ENCODE data around the gene DCST1.
A peak's percentile ranks its signal among the peaks of the same experiment; 100 is the strongest.

Gene DCST1

DNA sequence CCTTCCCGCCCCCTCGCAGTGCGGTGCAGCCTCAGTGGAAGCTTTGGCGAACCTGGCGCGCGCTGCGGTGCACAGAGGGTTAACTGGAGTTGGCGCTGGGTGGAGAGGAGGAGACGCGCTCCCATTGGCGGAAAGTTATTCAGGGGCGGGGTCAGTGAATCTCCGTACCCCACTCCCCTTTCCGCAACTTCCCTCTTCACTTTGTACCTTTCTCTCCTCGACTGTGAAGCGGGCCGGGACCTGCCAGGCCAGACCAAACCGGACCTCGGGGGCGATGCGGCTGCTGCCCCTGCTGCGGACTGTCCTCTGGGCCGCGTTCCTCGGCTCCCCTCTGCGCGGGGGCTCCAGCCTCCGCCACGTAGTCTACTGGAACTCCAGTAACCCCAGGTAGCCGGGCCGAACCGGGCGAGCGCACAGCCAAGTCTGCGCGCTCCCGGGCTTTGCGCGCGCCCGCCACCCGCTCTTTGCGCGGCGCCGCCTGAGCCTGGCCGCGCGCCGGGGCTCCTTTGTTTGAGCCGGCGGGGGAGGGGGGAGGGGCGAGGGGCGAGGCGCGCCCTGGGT is 30.0 kb downstream of the DCST1 start, which contains the start of gene EFNA4:
TSS of gene EFNA4 (plus strand) at position 191 of the 561 bp plus-strand sequence. CDS start at position 275, 84 bp downstream.
- intact Hi-C loops (cut with DNase I) = loop anchor here (10.0 kb wide), 1 partner anchor 59 kb away; the partner anchor contains the start of gene ZBTB7B
- peak in 39 of 42 donors; percentile 35 to 89 (median 74) for DNase-seq

DNA sequence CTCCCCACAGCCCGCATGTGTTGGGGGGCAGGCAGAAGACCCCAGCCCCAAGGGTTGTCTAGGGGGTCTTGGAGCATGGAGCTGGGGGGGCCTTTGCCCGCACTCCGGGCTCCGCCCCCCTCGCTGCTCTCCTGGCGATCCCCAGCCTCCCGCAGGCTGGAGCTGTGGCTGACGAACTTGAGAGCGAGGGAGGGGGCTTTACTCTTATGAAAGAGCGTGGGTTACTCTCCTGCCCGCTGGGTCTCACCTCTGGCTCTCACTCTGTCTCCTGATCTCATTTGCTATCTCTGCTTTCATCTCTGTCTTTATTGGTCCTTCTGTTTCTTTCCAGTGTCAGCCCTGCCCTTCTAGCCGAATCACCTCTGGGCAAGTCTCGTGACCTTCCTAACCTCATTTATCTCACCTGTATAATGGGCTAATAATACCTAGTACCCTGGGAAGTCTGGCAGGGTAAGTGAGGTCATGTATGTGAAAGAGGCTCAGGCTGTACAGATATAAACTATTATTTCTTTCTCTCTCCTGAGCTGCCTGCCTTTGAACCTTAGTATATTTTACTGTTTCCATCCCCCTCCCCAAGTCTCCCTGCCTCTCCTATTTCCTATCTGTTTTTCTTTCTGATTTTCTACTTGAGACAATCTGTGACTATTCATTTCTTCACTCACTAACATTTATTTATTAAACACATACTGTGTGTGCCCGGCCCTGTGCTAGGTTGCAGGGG is 30.6 kb downstream of the DCST1 start:
- peak in 1 of 42 donors; percentile 3 for DNase-seq
- intact Hi-C loops (cut with DNase I) = loop anchor here (10.0 kb wide), 1 partner anchor 59 kb away; the partner anchor contains the start of gene ZBTB7B

DNA sequence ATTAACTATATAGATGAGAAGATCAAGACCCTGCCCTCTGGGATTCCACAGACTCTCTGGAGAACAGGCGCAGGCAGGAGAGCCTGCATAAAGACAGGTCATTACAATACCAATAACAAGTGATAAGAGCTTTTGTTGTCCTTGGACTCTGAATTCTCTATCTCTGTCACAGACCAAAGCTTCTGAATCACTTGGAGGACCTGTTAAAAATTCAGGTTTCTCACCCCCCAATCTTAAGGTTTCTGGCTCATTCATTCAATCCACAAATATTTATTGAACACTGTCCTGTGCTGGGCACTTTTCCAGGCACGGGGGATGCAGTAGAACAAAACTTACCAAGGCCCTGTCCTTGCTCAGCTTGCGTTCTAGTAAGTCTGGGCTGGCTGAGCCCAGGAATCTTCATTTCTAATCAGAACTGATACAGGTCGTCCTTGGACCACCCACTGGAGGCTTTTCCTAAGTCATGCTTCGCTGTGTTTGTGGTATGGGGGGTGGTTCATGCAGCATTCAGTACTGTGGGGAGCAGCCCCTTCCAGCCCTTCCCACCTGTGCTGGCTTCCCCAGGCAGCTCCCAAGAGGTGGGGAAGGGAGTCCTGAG is 31.3 kb downstream of the DCST1 start:
- DNase-seq = no peak
- intact Hi-C loops (cut with DNase I) = loop anchor here (10.0 kb wide), 1 partner anchor 60 kb away; the partner anchor contains the start of gene ZBTB7B

DNA sequence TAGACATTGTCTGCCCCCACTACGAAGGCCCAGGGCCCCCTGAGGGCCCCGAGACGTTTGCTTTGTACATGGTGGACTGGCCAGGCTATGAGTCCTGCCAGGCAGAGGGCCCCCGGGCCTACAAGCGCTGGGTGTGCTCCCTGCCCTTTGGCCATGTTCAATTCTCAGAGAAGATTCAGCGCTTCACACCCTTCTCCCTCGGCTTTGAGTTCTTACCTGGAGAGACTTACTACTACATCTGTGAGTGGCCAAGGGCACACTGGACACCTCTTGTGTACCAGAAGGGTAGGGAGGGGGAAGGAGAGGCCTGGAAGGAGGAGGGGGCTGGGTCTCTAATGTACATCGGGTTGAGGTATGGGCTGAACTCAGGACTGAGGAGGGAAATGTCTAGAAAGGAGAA is 33.2 kb downstream of the DCST1 start:
- intact Hi-C loops (cut with DNase I) = loop anchor here (10.0 kb wide), 1 partner anchor 62 kb away; the partner anchor contains the start of gene ZBTB7B
- no peak for DNase-seq

- intact Hi-C loops (cut with DNase I) = loop anchor here (10.0 kb wide), 1 partner anchor 64 kb away; the partner anchor contains the start of gene ZBTB7B
- DNase-seq = no peak
These were observed 35.0 kb downstream of the DCST1 start for GRCh38 chr1:155068599-155068998.

GRCh38 chr1:155069551-155070157 is 36.0 kb downstream of the DCST1 start:
- DNase-seq = peak in 11 of 42 donors; percentile 24 to 67 (median 43)
- intact Hi-C loops (cut with DNase I) = loop anchor here (10.0 kb wide), 1 partner anchor 65 kb away; the partner anchor contains the start of gene ZBTB7B

DNA sequence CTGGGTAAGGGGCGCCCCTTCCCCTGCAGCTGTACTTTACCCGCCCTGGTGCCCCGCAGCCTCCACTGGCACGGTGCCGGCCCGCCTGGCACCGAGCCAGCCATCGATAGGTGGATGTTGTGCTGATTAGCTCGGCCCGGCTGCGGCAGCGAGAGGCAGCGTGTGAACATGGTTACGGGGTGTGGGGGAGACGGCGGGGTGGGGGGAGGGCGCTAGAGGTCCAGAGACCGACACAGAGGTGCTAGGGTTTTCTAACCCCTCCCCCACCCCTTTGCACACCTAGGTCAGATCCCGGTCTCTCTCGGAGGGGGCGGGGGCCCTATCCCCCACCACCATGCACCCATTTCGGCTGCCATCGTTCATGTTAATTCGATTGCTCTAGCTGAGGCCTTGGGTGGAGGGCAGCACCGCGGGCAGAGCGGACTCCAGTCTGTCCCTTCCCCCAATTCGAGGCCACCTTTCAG is 36.6 kb downstream of the DCST1 start:
- DNase-seq = peak in 6 of 42 donors; percentile 30 to 45 (median 37)
- intact Hi-C loops (cut with DNase I) = no loop called here

DNA sequence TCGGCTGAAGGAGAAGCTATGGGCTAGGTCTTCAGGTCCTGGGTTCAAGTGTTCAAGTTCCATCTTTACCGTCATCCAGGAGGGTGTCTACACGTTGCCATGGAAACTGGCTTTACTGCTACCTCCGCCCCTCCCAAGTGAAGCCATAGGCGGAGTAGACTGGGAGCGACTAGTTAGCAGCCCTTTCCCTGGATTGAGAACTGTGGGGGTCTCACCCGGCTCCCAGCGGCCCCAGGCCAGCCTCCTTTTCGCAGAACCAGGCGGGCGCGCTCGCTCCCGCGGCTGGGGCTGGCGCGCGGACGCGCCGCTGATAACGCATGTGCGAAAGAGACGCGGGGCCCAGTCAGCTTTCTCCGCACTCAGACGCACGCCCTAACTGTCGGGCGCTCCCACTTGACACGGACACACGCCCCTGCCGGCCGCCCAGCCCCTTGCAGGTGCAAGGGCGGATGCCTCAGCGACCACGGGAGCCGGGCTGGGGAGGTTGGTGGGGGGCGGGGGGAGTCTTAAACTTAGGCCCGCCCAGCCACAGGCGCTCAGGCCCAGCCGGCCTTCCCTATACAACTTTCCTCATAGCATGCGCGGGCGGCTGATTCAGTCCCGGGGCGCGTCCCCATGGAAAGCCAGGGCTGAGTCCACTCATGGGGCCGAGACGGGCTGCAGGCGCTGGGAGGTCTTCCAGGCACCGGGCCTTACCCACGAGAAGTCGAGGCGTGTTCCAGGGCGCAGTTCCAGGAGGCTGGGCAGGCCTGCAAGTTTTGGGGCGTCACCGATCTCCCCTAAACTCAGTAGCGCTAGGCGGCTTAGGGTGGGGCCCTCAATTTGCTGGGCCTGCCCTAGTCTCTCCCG is 37.3 kb downstream of the DCST1 start:
- peak in 41 of 42 donors; percentile 44 to 87 (median 75) for DNase-seq
- intact Hi-C loops (cut with DNase I) = no loop called here

DNA sequence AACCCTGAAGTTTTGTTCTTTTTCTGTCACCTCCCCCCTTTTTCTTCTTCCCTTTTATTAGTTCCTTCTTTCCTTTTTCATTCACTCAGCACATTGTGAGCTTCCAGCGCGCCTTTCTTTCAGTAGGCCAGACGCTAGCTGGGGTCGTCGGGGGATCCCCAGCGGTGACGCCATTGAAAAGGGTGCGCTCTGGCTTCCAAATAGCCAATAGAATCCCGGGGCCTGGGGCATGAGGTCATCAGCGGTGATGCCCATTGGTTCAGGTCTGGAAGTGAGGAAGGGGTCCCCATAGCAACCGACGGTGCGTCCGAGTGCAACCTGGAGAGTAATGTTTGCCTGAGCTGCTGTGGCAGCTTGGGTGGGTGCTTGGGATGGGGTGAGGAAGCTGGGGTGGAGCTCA is 38.1 kb downstream of the DCST1 start:
- DNase-seq = no peak
- intact Hi-C loops (cut with DNase I) = no loop called here

DNA sequence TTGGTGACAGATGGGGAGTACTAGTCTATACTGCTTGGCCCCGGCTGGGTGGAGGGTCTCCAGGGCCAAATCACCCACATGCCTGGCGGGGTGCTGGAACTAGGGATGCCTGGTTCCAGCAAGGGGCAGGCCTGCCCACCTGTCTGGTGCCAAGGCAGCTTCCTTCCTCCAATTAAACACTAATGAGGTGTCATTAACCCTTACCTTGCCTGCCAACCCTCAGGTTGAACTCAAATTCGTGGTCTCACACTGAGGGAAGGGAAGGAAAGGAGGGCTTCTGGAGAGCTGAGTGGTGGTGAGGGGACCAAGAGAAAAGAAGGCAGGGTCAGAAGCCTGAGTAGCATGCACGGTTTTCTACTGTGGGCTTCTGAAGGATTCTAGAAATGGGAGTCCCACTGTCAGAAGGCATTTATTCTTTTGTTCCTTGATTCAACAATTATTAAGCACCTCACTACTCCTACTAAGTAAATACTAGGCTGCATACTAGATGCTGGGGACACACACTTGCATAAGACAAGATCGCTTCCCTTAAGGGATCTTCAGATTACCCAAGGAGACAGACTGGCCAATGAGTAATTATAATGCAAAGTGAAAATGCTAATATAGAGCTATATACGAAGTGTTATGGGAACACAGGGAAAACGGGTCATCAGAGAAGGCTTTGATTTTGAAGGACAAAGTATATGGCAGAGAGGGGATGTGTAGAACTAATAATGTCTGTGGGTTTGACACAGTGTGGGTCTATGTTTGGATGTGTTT is 39.1 kb downstream of the DCST1 start:
- intact Hi-C loops (cut with DNase I) = no loop called here
- no peak for DNase-seq

DNA sequence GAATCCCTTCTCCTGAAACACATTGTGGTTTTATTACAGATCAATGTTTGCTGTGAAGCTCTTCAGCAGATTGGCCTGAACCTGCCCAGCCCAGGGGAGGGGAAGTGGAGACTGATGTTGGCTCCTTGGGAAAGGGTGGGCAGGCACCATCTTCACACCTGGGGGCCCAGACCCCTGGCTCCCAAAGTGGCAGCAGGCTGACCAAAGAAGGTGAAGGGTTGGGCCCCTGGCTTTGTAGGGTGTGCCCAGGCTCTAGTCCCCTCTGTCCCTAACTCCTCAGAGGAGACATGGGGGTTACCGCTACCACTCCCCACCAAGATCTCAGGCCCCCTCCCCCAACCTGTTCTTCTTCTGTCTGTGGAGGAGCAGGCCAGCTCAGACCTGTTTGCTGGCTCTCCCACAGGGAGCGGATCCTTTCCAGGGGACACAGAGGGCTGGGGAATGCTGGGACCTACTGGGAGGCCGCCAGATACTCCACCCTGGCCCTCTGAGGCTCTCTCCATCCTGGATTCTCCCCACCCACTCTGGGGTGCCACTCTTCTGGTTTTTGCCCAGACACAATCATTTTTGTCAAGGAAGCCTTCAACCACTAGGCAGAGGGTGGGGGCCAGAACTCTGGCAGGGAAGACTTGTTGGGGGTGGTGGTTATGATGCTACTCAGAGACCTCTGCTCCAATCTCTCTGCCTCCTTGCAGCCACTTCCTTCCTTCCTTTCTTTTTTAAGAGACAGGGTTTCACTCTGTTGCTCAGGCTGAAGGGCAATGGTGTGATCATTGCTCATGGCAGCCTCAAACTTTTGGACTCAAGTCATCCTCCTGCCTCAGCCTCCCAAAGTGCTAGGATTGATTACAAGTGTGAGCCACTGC is 40.0 kb downstream of the DCST1 start:
- DNase-seq = no peak
- intact Hi-C loops (cut with DNase I) = no loop called here

DNA sequence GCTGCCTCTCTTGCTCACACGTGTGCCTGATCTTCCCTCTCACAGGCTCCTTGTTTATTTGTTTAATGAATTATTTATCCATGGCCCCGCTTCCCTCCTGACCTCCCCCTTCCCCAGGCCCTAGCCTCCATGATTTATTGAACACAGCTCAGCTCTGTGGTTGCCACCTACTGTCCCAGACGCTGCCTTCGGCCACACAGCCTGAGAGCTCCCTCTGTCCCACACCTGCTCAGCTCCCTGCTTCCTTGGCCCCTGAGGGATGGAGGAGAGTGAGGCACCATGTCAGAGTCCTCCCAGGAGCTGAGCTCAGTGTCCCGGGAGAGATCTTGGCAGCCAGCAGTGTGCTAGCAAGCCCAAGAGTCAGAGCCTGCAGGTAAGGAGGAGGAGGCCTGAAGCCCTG is 41.9 kb downstream of the DCST1 start:
- intact Hi-C loops (cut with DNase I) = no loop called here
- DNase-seq = no peak

GRCh38 chr1:155076371-155076770 is 42.7 kb downstream of the DCST1 start:
- DNase-seq = no peak
- intact Hi-C loops (cut with DNase I) = no loop called here

DNA sequence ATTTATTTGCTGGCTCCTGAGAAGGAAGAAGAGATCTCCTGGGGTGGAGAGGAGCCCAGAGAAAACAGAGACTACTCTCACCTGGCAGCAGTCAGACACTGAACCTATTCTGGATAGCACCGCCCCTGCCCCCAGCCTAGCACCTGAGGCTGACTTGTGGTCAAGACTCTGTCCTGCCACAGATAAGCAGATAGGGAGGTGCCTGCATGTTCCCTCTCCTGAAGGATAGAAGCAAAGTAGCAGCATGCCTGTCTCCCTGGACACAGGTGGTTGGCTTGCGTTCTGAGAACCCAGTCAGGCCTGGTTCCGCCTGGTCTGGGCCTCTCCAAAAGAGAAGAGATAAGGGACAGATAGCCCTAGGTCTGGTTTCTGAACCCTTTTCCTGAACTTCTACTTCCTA is 43.7 kb downstream of the DCST1 start:
- DNase-seq = no peak
- intact Hi-C loops (cut with DNase I) = no loop called here

DNA sequence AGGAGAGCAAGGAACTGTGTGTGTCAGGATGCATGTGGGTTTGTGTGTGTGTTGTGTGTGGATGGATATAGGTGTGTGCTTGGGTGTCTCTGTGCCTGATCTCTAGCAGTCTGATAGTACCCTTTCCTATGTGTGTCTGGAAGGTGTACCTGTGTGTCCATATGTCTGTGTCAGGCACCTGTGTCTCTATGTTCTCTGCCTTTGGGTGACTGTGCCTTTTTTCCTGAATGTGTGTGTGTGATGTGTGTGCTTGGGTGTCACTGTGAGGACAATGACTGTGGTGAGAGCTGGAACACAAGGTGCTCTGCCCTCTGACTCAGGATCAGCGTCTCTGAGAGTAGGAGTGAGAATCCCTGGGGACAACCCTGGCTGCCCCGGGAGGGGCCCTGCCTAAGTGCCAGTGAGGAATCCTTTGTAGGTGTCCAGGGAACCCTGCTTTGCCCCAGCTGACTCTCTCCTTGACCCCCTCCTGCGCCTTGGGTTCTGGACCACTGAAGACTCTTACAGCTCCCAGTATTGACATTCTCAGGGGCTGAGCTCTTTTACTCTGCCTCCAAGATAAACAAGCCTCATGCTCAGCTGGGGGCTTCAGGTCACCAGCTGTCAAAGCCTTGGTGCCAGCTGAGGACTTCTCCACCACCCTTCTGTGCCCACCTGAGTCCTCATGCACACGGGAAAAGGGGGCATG is 44.3 kb downstream of the DCST1 start:
- intact Hi-C loops (cut with DNase I) = no loop called here
- no peak for DNase-seq

All from head of caudate nucleus (tissue), 42 donors.